ENCODE results near the gene TIMMDC1. TPM values are rescaled to one million over a fixed set of nuclear protein-coding genes. Genes with fewer than 3 reads are reported as not detected.

The TIMMDC1 gene
- total and polyA plus RNA-seq, 2 donors from 2014 or later, result 114 to 169 TPM

DNA sequence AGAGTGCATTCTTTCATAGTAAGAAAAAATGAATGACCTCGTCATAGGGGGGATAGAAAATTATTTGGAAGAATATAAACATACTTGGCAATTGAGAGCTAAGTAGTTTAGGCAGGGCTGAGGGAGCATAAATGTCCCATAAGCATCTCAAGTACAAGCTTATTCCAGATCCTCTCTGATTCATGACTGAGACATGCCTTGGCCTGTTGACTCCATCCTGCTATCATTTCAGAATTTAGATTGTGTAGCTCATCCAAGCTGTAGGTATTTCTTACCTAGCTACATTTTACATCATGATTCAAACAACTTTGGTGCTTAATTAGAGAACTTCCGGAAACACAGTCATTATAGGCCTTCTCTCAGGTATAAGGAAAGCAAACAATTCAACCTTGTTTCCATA, 17.3 kb upstream of the TIMMDC1 start:
- TF ChIP-seq CTCF (IDR thresholded peaks at IDR 0.05; ENCODE audit: borderline replicate concordance, extremely low read depth, insufficient read depth), result no peak
- Histone ChIP-seq H3K9ac (ENCODE audit: low read length in 3 of 3) (no peak overlapping the region), H3K36me3 (ENCODE audit: control insufficient read depth in 2 of 3, insufficient read depth in 3 of 3, low read length in 3 of 3) (peaks cover 2 to 18% (median 16%) of the 10 kb centered on the region in 3 donors), H3K27ac (ENCODE audit: low read depth in 2 of 2, low read length in 2 of 2) (no peak overlapping the region), H3K27me3 (ENCODE audit: control insufficient read depth, insufficient read depth, low read length) (no peaks in the 10 kb centered on the region), H3K9me3 (ENCODE audit: control insufficient read depth in 2 of 3, insufficient read depth in 1 of 3, low read length in 3 of 3) (no peaks in the 10 kb centered on the region), H3K4me3 (ENCODE audit: low read length in 3 of 3) (no peak overlapping the region), H3K4me1 (ENCODE audit: control insufficient read depth in 2 of 3, insufficient read depth in 2 of 3, low read depth in 1 of 3, low read length in 3 of 3) (no peaks in the 10 kb centered on the region)
- FAIRE-seq (no peak), DNase-seq (no peak)
- intact Hi-C loops (cut with DNase I), result no loop called here

DNA sequence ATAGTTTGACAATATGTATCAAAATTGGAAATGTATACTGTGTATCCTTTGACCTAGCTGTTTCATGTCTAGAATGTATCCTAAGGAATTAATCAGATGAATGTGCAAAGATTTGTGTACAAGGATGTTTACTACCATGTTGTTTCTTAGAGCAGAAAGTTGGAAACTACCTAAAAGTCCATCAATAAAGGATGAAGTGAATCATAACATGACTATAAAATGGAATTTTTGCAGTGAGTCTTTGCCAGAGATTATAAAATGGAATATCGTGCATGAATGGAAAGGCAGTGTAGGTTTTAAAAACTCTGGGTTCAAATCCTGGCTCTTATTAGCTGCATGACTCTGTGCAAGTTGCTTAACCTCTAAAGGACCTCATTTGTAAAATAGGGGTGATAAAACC, 15.2 kb upstream of the TIMMDC1 start:
- peaks cover 2 to 17% (median 9%) of the 10 kb centered on the region in 3 donors for H3K36me3 ChIP-seq (ENCODE audit: control insufficient read depth in 2 of 3, insufficient read depth in 3 of 3, low read length in 3 of 3)
- intact Hi-C loops (cut with DNase I), result no loop called here
- H3K9me3 ChIP-seq (ENCODE audit: control insufficient read depth in 2 of 3, insufficient read depth in 1 of 3, low read length in 3 of 3), result no peaks in the 10 kb centered on the region

DNA sequence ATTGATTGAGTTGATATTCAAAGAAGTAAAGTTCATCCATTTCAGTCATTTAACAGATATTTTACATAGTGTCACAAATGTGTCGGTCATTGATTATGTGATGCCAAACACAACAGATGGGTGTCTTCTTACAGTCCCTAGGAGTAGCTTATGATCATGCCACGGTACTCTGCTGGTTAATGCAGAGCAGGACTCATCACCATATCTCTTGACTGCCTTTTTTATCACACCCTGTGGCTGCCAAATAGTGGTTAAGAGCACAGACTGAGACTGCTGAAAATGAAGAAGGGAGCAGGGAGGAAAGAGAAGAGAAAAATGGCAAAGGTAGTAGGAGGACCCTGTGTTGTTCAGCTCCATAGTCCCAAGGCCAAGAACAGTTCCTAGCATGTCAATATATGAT, 12.8 kb upstream of the TIMMDC1 start:
- Histone ChIP-seq H3K27me3 (ENCODE audit: control insufficient read depth, insufficient read depth, low read length) (no peaks in the 10 kb centered on the region), H3K9me3 (ENCODE audit: control insufficient read depth in 2 of 3, insufficient read depth in 1 of 3, low read length in 3 of 3) (no peaks in the 10 kb centered on the region), H3K4me3 (ENCODE audit: low read length in 3 of 3) (no peak overlapping the region), H3K9ac (ENCODE audit: low read length in 3 of 3) (no peak overlapping the region), H3K4me1 (ENCODE audit: control insufficient read depth in 2 of 3, insufficient read depth in 2 of 3, low read depth in 1 of 3, low read length in 3 of 3) (no peaks in the 10 kb centered on the region), H3K36me3 (ENCODE audit: control insufficient read depth in 2 of 3, insufficient read depth in 3 of 3, low read length in 3 of 3) (peaks cover 2 to 17% (median 9%) of the 10 kb centered on the region in 3 donors), H3K27ac (ENCODE audit: low read depth in 2 of 2, low read length in 2 of 2) (no peak overlapping the region)
- intact Hi-C loops (cut with DNase I), result no loop called here
- FAIRE-seq (no peak), DNase-seq (no peak)
- TF ChIP-seq CTCF (IDR thresholded peaks at IDR 0.05; ENCODE audit: borderline replicate concordance, extremely low read depth, insufficient read depth), result no peak

More for the DNA sequence above, 15.2 kb upstream of the TIMMDC1 start:
- FAIRE-seq (no peak), DNase-seq (no peak)
- TF ChIP-seq CTCF (IDR thresholded peaks at IDR 0.05; ENCODE audit: borderline replicate concordance, extremely low read depth, insufficient read depth), result no peak
- Histone ChIP-seq H3K27me3 (ENCODE audit: control insufficient read depth, insufficient read depth, low read length) (no peaks in the 10 kb centered on the region), H3K4me1 (ENCODE audit: control insufficient read depth in 2 of 3, insufficient read depth in 2 of 3, low read depth in 1 of 3, low read length in 3 of 3) (no peaks in the 10 kb centered on the region), H3K4me3 (ENCODE audit: low read length in 3 of 3) (no peak overlapping the region), H3K9ac (ENCODE audit: low read length in 3 of 3) (no peak overlapping the region), H3K27ac (ENCODE audit: low read depth in 2 of 2, low read length in 2 of 2) (no peak overlapping the region)

DNA sequence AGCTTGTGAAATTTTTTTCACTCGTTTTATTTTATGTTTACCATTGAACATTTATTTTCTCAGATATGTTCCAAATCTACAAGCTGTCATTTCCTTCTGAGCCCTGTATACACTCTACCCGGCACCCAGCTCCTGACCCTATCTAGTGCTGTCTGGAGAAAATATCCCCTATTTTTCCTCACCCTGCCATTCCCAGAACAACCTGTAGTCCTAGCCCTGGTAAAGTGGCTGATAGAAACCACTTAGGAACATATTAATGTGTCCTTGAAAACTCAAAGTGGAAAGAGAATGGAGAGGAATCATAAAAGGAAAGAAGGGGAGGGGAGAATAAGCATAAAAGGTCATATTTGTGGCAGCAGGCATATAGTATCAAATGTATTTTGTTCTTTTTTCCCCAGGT, 8.2 kb upstream of the TIMMDC1 start:
- no peak for FAIRE-seq
- H3K36me3 ChIP-seq (ENCODE audit: control insufficient read depth in 2 of 3, insufficient read depth in 3 of 3, low read length in 3 of 3), result peaks cover 2 to 12% (median 9%) of the 10 kb centered on the region in 3 donors
- H3K27me3 ChIP-seq (ENCODE audit: control insufficient read depth, insufficient read depth, low read length), result no peaks in the 10 kb centered on the region
- intact Hi-C loops (cut with DNase I), result no loop called here
- no peak overlapping the region for H3K27ac ChIP-seq (ENCODE audit: low read depth in 2 of 2, low read length in 2 of 2)
- H3K4me1 ChIP-seq (ENCODE audit: control insufficient read depth in 2 of 3, insufficient read depth in 2 of 3, low read depth in 1 of 3, low read length in 3 of 3), result no peaks in the 10 kb centered on the region
- H3K4me3 ChIP-seq (ENCODE audit: low read length in 3 of 3), result no peak overlapping the region
- no peak for DNase-seq
- no peak overlapping the region for H3K9ac ChIP-seq (ENCODE audit: low read length in 3 of 3)
- TF ChIP-seq CTCF (IDR thresholded peaks at IDR 0.05; ENCODE audit: borderline replicate concordance, extremely low read depth, insufficient read depth), result no peak
- no peaks in the 10 kb centered on the region for H3K9me3 ChIP-seq (ENCODE audit: control insufficient read depth in 2 of 3, insufficient read depth in 1 of 3, low read length in 3 of 3)
